ENCODE results near the gene PPP1R7.

DNA sequence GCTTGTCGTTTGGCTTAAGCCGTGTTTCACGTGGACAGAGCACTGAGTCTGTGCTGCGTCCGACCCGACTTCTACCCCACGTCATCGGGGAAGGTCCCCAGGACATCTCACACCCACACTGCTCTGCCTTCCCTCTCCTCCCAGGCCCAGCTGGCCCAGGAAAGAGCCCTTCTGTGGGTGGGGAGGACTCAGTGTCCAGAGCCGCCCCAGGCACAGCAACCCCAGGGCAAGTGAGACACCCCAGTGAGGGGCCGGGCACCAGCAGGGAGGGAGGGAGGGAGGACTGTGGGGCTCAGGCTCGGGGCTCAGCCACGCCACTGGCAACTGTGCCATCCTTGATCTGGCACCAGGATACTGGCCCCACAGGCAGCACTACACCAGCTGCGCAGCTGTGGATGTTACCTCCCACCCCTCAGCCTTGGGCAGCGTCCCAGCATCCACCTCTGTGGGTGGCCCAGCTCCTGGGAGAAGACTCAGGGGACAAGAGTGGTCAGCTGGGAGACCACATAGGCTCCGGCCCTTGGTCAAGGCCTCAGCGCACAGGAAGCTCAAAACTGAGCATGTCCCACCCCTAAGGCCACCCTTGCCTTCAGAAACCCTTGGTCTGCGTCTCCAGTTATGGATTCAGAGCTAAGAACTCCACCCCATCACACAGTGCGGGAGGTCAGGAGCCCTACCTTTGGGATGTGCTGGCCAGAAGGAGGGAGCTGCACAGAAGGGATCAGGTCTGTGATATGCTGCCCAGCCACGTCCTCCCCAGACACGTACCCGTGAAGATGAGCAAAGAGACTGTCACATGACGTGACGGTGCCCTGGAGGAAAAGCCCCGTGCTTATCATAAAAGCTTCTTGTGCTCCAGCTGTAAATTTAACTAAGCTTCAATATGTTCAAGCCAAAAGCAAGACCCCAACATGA, 12.7 kb upstream of the PPP1R7 start:
- TF ChIP-seq, protein P1, sequence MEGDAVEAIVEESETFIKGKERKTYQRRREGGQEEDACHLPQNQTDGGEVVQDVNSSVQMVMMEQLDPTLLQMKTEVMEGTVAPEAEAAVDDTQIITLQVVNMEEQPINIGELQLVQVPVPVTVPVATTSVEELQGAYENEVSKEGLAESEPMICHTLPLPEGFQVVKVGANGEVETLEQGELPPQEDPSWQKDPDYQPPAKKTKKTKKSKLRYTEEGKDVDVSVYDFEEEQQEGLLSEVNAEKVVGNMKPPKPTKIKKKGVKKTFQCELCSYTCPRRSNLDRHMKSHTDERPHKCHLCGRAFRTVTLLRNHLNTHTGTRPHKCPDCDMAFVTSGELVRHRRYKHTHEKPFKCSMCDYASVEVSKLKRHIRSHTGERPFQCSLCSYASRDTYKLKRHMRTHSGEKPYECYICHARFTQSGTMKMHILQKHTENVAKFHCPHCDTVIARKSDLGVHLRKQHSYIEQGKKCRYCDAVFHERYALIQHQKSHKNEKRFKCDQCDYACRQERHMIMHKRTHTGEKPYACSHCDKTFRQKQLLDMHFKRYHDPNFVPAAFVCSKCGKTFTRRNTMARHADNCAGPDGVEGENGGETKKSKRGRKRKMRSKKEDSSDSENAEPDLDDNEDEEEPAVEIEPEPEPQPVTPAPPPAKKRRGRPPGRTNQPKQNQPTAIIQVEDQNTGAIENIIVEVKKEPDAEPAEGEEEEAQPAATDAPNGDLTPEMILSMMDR (IDR thresholded peaks at IDR 0.05), result no peak
- no peak for TF ChIP-seq POLR2A (IDR thresholded peaks at IDR 0.05)
- TF ChIP-seq POLR2AphosphoS5 (IDR thresholded peaks at IDR 0.05; ENCODE audit: insufficient read depth in 1 of 2, low read depth in 1 of 2), result no peak

All from vagina (tissue), 2 donors.